ENCODE results near the gene PRRX2.
"Not testable (repeated sequence)": the region's sequence is repeated elsewhere in the genome, so short reads cannot be mapped to it uniquely, and the experiment has no call there.

The PRRX2 gene

GRCh38 chr9:129735546-129735945 is 70.1 kb downstream of the PRRX2 start:
- DNase-seq (ENCODE audit: low spot score): no peak

DNA sequence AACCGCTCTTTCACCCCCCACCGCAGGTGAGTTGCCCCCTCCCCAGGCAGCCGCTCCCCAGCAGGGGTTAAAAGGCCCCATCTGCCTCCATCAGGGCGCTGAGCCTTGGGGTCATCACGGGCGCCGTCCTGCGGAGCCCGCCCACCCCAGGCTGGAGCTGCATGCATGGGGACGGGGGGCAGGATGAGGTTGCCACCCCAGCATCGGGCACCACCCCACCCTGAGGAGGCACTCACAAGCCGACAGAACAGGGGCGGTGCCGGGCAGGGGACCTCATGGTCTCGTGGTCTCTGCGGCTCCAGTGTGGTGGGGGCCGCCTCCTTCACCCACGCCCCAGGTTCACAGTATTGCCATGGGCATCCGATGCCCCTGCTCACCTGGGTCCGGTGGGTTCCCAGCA is 70.9 kb downstream of the PRRX2 start:
- no peak for DNase-seq (ENCODE audit: low spot score)

DNA sequence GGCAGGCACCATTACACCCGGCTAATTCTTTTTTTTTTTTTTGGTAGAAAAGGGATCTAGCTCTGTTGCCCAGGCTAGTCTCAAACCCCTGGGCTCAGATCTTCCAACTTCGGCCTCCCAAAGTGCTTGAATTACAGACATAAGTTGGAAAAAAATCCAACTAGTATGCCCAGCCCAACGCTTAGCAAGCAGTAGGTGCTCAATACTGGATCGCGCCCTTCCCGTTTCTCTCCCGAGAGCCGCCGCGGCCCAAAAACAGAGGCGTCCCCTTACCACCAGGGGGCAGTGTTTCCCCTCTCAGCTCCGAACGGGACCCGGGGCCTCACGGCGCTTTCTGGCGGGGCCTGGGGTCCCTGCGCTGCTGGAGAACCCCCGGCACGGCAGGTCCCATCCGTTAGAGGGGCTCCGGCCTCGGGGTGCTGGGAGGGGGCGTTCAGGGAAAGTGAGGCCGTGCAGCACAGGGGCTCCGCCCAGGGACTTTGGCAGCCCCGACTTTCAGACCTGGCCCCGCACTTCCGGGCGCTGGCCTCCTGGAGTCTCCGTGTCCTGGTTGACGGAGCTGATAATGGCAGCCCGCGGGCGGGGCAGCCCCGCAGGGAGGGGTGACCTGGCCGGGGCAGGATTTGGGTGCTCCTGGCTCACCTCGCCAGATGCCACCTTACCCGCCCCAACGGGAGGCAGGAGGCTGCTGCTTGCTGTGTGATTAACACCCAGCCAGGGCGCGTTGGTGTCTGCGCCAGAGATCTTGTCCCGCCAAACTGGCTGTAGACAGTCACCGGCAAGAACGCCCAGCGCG is 72.2 kb downstream of the PRRX2 start:
- DNase-seq (ENCODE audit: low spot score): peak; percentile 86

DNA sequence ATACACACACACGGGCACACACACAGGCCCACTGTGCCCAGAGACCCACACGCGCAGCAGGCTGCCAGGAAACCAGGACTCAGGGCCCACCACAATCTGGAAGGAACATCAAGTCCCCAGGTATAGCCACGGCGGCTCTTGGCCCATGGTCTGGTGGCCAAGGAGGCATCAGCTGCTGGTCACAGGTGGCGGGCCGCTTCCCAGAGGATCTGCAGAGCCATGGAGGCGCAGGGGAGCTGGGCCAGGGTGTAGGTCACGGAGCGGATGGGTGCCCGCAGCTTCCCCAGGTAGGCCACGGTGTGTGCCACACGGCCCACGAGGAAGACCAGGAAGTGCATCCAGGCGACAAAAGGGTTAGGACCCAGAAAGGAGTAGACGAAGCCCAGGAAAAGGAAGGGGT is 74.0 kb downstream of the PRRX2 start:
- DNase-seq (ENCODE audit: low spot score): no peak

GRCh38 chr9:129740174-129740573 is 74.7 kb downstream of the PRRX2 start:
- no peak for DNase-seq (ENCODE audit: low spot score)

GRCh38 chr9:129740666-129741464 is 75.4 kb downstream of the PRRX2 start:
- no peak for DNase-seq (ENCODE audit: low spot score)

DNA sequence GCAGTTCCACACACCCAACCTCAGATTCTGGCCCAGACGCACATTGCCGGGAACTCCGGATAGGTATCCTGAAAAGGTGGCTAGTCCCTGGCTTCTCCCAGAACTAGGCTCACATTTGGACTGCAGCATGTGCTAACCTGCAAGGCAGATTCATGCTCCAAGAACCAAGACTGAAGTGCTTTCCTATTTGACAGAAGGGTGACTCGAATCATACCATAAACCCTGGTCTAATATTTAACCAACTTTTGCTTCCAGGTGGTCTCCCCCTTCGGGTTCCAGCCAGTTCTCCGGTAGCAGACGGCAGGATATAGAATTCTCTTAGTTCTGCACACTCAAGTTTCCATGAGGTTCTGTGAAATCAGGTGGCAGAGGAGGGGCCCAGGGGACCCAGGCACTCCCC is 79.8 kb downstream of the PRRX2 start:
- DNase-seq (ENCODE audit: low spot score): no peak

GRCh38 chr9:129746092-129746777 is 80.8 kb downstream of the PRRX2 start:
- DNase-seq (ENCODE audit: low spot score): no peak

GRCh38 chr9:129748249-129748648 is 82.8 kb downstream of the PRRX2 start:
- DNase-seq (ENCODE audit: low spot score): no peak

DNA sequence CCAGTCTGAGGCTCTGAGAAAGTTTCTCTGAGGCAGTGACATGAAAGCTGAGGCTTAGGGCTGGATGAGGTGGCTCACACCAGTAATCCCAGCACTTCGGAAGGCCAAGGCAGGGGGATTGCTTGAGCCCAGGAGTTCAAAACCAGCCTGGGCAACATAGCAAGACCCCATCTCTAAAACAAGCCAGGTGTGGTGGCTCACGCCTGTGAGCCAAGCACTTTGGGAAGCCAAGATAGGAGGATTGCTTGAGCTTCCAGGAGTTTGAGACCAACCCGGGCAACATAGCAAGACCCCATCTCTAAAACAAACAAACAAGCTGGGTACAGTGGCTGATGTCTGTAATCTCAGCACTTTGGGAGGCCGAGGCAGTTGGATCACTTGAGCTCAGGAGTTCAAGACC is 83.6 kb downstream of the PRRX2 start:
- not testable (repeated sequence) for DNase-seq (ENCODE audit: low spot score)

DNA sequence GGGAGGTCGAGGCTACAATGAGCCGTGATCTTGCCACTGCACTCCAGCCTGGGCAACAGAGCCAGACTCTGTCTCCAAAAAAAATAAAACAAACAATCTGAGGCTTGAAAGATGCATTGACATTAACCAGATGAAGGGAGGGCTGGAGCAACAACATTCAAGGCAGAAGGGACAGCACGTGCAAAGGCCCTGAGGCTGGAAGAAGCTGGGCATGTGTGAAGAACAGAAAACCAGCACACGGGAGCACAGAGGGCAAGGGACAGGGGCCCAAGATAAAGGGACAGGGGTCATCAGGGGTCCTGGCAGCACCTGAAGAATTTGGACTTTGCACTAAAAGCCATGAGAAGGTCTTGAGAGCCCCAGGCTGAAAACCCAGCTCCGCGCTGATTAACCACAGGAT is 84.1 kb downstream of the PRRX2 start:
- DNase-seq (ENCODE audit: low spot score): no peak

DNA sequence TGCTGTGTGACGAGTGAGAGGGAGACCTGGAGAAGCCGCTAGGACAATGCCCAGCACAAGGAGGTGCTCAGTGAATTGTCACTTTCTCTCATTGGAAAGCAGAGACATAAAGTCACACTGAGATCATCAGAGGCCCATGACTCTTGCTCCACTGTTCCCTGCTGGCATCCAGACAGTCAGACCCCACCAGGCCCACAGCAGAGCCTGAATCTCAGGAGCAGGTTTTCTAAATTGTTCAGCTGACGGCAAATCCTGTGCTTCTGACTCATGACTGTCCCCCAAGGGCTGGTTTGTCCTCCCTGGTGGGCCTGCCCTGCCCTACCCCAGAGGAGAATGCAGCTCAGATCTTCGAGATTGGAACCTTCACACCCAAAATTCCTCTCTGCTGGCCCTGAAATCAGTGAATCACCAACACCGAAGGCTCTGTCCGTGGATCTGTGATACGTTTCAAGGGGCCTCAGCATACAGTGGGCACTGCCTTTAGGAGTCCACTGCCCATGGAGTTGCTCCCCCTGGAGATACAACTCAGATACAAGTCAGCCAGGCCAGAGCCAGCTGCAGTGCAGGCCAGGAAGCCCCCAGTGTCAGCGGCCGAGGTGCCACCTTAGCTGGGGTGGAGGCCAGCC is 84.7 kb downstream of the PRRX2 start:
- no peak for DNase-seq (ENCODE audit: low spot score)

DNA sequence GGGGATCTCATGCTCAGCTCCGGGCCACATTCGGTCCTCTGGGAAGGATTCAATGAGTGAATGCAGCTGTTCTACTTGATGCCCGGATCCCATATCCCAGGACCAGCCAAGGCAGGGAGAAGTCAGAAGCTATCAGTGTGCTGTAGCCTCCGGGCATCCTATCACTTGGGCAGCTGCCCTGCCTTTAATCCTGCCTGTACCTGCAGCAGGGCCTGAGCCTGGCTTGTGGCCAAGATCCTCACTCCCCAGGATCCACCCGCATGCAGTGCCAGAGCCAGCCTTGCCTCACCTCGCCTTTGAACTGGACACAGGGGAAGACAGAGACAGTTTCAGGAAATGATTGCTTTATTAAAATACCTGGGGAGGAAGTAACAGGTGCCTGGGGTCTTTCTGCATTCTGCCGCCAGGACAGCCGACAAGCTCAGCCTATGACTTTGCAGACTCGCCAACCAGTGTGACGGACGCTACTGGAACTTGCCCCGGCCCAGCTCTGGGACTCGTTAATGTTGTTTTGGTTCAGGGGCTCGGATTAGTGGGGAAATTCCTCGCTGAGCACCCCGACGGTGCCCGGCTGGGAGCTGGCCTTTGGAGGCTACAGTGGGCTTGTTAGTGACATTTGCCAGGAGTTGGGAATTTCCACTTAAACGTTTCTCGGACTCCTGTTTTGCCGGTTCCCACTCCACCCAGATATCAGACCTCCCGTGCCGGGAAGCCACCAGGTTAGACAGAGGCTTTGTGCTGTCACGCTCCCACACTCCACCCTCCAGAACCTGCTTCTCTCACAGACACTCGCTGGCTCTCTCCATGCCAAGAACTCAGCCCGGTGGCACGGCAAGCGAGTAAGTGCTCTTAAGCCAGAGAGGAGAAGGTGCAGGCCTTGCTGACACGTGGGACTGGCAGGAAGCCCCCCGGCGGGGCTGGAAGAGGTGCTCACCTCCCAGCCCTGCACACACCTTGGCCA is 86.7 kb downstream of the PRRX2 start:
- no peak for DNase-seq (ENCODE audit: low spot score)

DNA sequence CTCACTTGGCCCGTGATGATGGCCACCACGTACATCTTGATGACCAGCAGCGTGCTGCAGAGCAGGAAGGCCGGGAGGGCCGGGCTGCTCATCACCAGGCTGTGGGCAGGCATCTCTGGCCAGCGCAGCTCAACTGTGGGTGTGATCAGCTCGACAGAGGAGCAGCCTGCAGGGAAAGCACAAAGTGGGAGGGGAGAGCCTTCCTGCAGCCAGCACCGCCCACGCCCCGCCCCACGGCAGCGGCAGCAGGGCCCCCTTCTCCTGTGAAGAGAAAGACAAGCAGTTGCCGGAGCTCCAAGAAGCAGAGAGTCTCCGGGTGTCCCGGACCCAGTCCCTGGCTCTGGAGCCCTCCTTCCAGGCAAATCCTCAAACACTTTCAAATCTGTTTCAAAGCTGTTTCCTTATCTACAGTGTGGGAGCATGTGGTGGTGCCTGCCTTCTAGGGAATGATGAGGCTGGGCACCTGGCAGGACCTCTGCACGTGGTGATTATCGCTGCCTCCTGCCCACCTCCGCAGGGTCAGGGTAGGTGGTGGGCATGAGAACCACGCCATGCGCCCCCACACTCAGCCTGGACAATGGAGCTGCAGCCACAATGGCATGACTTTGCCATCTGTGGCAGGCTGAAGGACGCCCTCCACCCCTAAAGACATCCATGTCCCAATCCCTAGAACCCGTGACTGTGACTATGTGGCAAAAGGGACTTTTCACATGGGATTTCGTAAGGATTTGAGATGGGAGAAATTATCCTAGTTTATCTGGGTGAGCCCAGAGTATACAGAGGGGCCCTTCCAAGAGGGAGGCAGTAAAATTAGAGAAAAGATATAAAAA is 87.7 kb downstream of the PRRX2 start, which contains the start of gene PTGES:
TSS of gene PTGES (minus strand) at position 143 of the 830 bp plus-strand sequence. CDS start at position 113, 30 bp downstream.
- DNase-seq (ENCODE audit: low spot score): peak; percentile 39

DNA sequence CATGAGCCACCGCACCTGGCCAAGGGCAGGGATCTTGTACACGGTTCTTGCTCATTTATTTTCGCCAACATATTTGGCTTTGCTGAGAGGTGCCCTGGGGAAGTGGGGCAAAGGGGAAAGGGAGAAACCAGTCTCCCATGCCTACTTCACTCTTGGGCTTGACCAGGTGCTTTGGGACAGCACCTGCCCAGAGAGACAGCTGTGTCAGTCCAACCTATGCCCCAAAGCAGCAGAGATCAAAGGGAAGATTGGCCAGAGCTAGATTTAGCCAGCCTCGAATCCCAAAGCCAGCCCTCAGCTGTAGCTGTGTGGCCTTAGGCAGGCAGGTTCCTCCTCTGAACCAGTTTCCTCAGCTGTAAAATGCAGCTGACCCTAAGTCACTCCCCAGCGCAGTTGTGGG is 89.7 kb downstream of the PRRX2 start:
- DNase-seq (ENCODE audit: low spot score): no peak

DNA sequence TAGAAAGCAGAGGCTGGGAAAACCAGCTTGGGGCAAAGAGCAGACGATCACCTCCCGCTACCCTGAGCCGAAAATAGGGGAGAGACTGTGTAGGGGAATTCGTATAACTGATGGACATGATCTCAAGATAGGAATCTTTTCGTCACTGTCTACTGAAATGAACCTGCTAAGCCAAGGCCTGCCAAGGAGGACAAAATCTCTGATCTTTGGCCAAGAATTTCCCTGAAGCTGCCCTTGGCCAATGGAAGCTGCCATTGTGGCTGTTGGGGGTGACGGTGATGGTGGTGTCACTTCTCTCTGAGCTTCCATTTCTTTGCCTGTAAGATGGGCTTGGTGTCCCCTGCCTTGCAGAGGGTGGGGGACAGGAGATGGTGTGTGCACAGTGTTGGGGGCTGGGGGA is 90.7 kb downstream of the PRRX2 start:
- DNase-seq (ENCODE audit: low spot score): no peak

GRCh38 chr9:129757045-129757444 is 91.6 kb downstream of the PRRX2 start:
- no peak for DNase-seq (ENCODE audit: low spot score)

- DNase-seq (ENCODE audit: low spot score): no peak
Observed at GRCh38 chr9:129759319-129759718, 93.9 kb downstream of the PRRX2 start.

GRCh38 chr9:129759804-129760502 is 94.5 kb downstream of the PRRX2 start:
- DNase-seq (ENCODE audit: low spot score): no peak
